ENCODE measurements around the gene PHYHIPL. TPM values are rescaled to one million over a fixed set of nuclear protein-coding genes. Genes with fewer than 3 reads are reported as not detected.

The PHYHIPL gene
- 0.31 TPM for total RNA-seq
- 1 to 10 TPM; 1.2 to 2.4 (median 1.8) TPM for polyA plus RNA-seq (ENCODE audit: insufficient read depth in 1 of 8, insufficient read length in 8 of 8, low replicate concordance in 1 of 8)
- long read RNA-seq, donor 1, partial matches to known transcripts: 0 of 2 reads
- long read RNA-seq, donor 1, other reads (novel, unspliced or antisense): 0 of 2 reads
- long read RNA-seq, donor 2: 0 reads
- long read RNA-seq, donor 3, partial matches to known transcripts: 0 of 1 reads
- long read RNA-seq, donor 3, other reads (novel, unspliced or antisense): 0 of 1 reads
- long read RNA-seq, donor 4: 0 reads
- long read RNA-seq, donor 5: 0 reads
- long read RNA-seq, donor 6, partial matches to known transcripts: 0 of 1 reads
- long read RNA-seq, donor 6, other reads (novel, unspliced or antisense): 0 of 1 reads
- long read RNA-seq, donor 7: 0 reads
- long read RNA-seq, donor 8: 0 reads
- long read RNA-seq, donor 9: 0 reads
- long read RNA-seq, donor 10, partial matches to known transcripts: 0 of 1 reads
- long read RNA-seq, donor 10, other reads (novel, unspliced or antisense): 0 of 1 reads
- long read RNA-seq, donor 11: 0 reads

GRCh38 chr10:59176241-59177030, at the start of gene PHYHIPL:
Gene PHYHIPL (plus strand): TSS chr10:59176643. CDS start chr10:59176854, 211 bp downstream.
- H3K36me3 ChIP-seq (ENCODE audit: control insufficient read depth, insufficient read depth, low read length): no peaks in the 10 kb centered on the region
- DNase-seq: peak; percentile 40
- H3K9me3 ChIP-seq (replicated peaks; ENCODE audit: control insufficient read depth, low read depth, low read length): no peaks in the 10 kb centered on the region
- under 1% methylated on average over 71 of the region's 90 CpGs for whole genome bisulfite sequencing (ENCODE audit: insufficient coverage)
- H3K27me3 ChIP-seq (ENCODE audit: control insufficient read depth, insufficient read depth, low read length): peaks cover 17% of the 10 kb centered on the region
- peak within 1 kb of the TSS; percentile 46 for H3K4me3 ChIP-seq (ENCODE audit: low read length)
- no peak within 1 kb of the TSS for H3K27ac ChIP-seq (ENCODE audit: low read length)
- peaks cover 13% of the 10 kb centered on the region for H3K4me1 ChIP-seq (ENCODE audit: control insufficient read depth, insufficient read depth, low read length)

DNA sequence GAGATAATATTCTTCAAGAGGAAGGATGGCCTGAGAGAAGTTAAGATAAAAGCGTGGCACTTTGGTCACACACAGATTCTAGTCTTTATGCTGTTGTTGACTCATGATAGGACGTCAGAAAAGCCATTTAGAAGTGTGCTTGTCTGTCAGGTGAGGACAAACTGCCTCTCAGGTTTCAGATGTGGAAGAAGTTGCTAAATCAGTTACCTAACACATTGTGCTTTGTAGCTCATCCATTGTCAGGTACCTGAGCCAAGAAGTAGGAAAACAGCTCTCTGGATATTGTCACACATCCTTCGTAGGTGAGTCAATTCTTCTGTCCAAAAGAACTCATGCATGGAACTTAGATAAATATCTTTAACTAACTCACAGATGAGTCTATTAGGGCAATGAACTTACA, 49.5 kb upstream of the PHYHIPL start:
- Histone ChIP-seq H3K27me3 (ENCODE audit: control insufficient read depth, insufficient read depth, low read length) (no peaks in the 10 kb centered on the region), H3K4me3 (ENCODE audit: low read length) (no peak overlapping the region), H3K4me1 (ENCODE audit: control insufficient read depth, insufficient read depth, low read length) (peaks cover 3% of the 10 kb centered on the region), H3K9me3 (replicated peaks; ENCODE audit: control insufficient read depth, low read depth, low read length) (no peaks in the 10 kb centered on the region), H3K27ac (ENCODE audit: low read length) (no peak overlapping the region), H3K36me3 (ENCODE audit: control insufficient read depth, insufficient read depth, low read length) (no peaks in the 10 kb centered on the region)
- no peak for DNase-seq
- 80% methylated on average over 1 of the region's 3 CpGs for WGBS (ENCODE audit: insufficient coverage)

DNA sequence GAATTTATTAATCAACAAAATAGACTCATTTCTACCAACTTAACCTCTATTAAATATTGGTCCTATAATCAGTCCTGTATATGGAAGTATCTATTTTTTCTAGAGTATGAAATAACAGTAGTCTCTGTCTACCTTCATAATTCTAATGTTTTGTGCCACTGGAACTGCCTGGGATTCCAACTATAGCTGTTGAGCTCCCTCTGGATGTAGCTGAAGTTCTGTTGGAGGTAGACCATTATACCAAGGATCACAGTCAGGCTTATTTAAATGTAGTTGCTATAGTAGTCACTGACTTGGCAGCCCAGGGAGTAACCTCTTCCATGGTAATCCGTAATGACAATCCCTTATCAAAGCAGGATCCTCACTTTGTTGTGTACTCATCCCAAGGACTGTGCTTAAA, 48.5 kb upstream of the PHYHIPL start:
- DNase-seq: no peak
- Histone ChIP-seq H3K4me1 (ENCODE audit: control insufficient read depth, insufficient read depth, low read length) (peaks cover 3% of the 10 kb centered on the region), H3K9me3 (replicated peaks; ENCODE audit: control insufficient read depth, low read depth, low read length) (no peaks in the 10 kb centered on the region), H3K36me3 (ENCODE audit: control insufficient read depth, insufficient read depth, low read length) (no peaks in the 10 kb centered on the region), H3K4me3 (ENCODE audit: low read length) (no peak overlapping the region), H3K27ac (ENCODE audit: low read length) (no peak overlapping the region), H3K27me3 (ENCODE audit: control insufficient read depth, insufficient read depth, low read length) (no peaks in the 10 kb centered on the region)
- 100% methylated on average over 1 of the region's 1 CpG for WGBS (ENCODE audit: insufficient coverage)

GRCh38 chr10:59129867-59130266, 46.6 kb upstream of the PHYHIPL start:
- no peak overlapping the region for H3K4me3 ChIP-seq (ENCODE audit: low read length)
- no peaks in the 10 kb centered on the region for H3K9me3 ChIP-seq (replicated peaks; ENCODE audit: control insufficient read depth, low read depth, low read length)
- no peak for DNase-seq

DNA sequence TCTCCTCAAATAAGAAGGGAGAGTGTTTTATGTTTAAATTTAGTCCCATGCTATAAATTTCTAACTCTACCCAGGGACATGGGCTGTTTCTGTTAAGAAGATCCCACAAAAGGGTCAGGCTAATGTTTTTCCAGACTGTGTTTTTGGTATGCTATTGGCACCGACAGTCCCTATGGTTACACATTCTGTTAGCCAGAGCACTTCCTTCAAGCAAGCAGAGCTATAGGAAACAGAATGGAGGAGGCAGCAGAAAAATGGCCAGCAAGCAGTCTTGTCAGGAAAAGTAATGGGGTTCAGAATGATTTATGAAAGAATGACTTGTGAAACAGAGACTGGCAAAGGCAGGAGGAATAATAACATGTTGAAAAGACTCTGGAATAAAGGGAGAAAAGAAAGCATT, 44.8 kb upstream of the PHYHIPL start:
- Histone ChIP-seq H3K27ac (ENCODE audit: low read length) (no peak overlapping the region), H3K4me1 (ENCODE audit: control insufficient read depth, insufficient read depth, low read length) (no peaks in the 10 kb centered on the region), H3K9me3 (replicated peaks; ENCODE audit: control insufficient read depth, low read depth, low read length) (no peaks in the 10 kb centered on the region), H3K36me3 (ENCODE audit: control insufficient read depth, insufficient read depth, low read length) (no peaks in the 10 kb centered on the region), H3K4me3 (ENCODE audit: low read length) (no peak overlapping the region), H3K27me3 (ENCODE audit: control insufficient read depth, insufficient read depth, low read length) (no peaks in the 10 kb centered on the region)
- WGBS (ENCODE audit: insufficient coverage): no CpG with 5 or more reads among the region's 1 CpG
- DNase-seq: peak; percentile 25

More at GRCh38 chr10:59129867-59130266, 46.6 kb upstream of the PHYHIPL start:
- no peak overlapping the region for H3K27ac ChIP-seq (ENCODE audit: low read length)
- no peaks in the 10 kb centered on the region for H3K36me3 ChIP-seq (ENCODE audit: control insufficient read depth, insufficient read depth, low read length)
- peaks cover 3% of the 10 kb centered on the region for H3K4me1 ChIP-seq (ENCODE audit: control insufficient read depth, insufficient read depth, low read length)
- H3K27me3 ChIP-seq (ENCODE audit: control insufficient read depth, insufficient read depth, low read length): no peaks in the 10 kb centered on the region

DNA sequence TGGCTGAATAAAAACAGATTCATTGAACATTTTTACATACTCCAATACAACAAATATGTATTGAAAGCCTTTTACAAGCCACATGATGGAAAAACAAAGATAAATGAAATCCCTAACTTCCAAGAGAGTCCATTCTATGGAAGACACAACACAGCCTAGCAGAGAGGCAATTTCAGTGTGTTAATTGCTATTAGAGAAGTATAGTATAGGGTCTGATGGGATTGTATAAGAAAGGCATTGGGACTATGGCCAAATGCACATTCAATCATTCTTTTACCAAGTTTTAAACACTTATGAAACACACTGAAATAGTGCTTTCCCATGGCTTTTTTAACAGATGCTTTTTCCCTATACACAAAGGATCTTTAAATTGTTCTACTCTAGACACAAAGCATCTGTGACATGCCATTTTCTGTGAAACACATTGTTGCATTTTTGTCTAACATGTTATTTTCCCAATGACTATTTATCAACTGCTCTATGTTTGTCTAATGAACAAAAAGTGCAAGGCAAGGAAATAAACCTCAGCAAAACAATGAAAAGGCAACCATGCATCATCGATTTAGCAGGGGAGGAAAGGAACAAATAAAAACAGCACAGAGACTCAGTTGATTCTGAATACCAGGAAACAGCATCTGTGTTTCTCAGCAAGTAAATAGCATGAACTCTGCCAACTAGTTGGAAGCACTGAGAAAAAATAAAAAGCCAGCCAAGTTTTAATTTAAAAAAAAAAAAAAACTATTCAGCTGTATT, 42.4 kb upstream of the PHYHIPL start:
- peak; percentile 23 for DNase-seq
- Histone ChIP-seq H3K27me3 (ENCODE audit: control insufficient read depth, insufficient read depth, low read length) (no peaks in the 10 kb centered on the region), H3K4me3 (ENCODE audit: low read length) (no peak overlapping the region), H3K27ac (ENCODE audit: low read length) (peak overlapping the region; percentile 76), H3K9me3 (replicated peaks; ENCODE audit: control insufficient read depth, low read depth, low read length) (no peaks in the 10 kb centered on the region), H3K36me3 (ENCODE audit: control insufficient read depth, insufficient read depth, low read length) (no peaks in the 10 kb centered on the region), H3K4me1 (ENCODE audit: control insufficient read depth, insufficient read depth, low read length) (no peaks in the 10 kb centered on the region)
- no CpG with 5 or more reads among the region's 1 CpG for WGBS (ENCODE audit: insufficient coverage)

- whole genome bisulfite sequencing (ENCODE audit: insufficient coverage): no CpG with 5 or more reads among the region's 3 CpGs
- Histone ChIP-seq H3K9me3 (replicated peaks; ENCODE audit: control insufficient read depth, low read depth, low read length) (no peaks in the 10 kb centered on the region), H3K27ac (ENCODE audit: low read length) (no peak overlapping the region), H3K36me3 (ENCODE audit: control insufficient read depth, insufficient read depth, low read length) (no peaks in the 10 kb centered on the region), H3K27me3 (ENCODE audit: control insufficient read depth, insufficient read depth, low read length) (no peaks in the 10 kb centered on the region), H3K4me1 (ENCODE audit: control insufficient read depth, insufficient read depth, low read length) (no peaks in the 10 kb centered on the region), H3K4me3 (ENCODE audit: low read length) (no peak overlapping the region)
- DNase-seq: no peak
Observed at GRCh38 chr10:59134785-59135184, 41.7 kb upstream of the PHYHIPL start.

DNA sequence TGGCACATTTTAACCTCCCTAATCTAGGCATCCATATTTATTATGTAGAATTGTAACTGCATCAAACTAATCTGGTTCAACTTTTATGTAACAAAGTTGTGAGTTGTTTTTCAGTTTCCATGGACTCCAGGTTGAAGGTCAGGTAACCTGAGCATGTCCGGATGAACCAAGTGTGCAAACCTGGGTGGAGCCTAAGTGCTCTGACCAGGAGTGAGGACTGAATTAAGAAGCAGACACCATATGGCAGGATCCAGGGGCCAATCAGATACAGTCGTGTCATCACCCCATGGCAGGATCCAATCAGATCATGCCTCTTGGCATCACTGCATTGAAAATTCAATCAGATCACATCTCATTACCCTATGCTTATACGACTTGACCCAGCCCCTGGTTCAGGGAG, 41.2 kb upstream of the PHYHIPL start:
- Histone ChIP-seq H3K4me1 (ENCODE audit: control insufficient read depth, insufficient read depth, low read length) (no peaks in the 10 kb centered on the region), H3K36me3 (ENCODE audit: control insufficient read depth, insufficient read depth, low read length) (no peaks in the 10 kb centered on the region), H3K27ac (ENCODE audit: low read length) (no peak overlapping the region), H3K9me3 (replicated peaks; ENCODE audit: control insufficient read depth, low read depth, low read length) (no peaks in the 10 kb centered on the region), H3K4me3 (ENCODE audit: low read length) (no peak overlapping the region), H3K27me3 (ENCODE audit: control insufficient read depth, insufficient read depth, low read length) (no peaks in the 10 kb centered on the region)
- 91% methylated on average over 2 of the region's 3 CpGs for WGBS (ENCODE audit: insufficient coverage)
- no peak for DNase-seq

DNA sequence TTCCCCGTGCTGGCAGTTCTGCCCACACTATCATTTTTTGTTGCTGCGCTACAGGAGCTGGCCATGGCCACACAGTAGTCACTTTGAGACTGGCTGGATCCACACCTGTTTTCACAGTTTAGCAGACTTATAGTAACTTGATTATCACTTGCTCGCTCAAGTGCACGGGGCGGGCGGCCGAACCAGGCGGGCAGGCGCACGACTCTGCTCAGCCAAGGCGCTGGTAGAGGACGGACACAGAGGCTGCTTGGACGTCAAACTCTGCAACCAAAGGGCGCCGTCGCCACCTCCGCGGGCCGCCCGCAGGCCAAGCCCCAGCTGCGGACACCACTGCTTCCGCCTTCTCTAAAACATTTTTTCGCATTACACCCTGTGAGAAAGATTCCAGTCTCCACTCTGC, 38.4 kb upstream of the PHYHIPL start:
- no peak for DNase-seq
- H3K36me3 ChIP-seq (ENCODE audit: control insufficient read depth, insufficient read depth, low read length): no peaks in the 10 kb centered on the region
- no peaks in the 10 kb centered on the region for H3K4me1 ChIP-seq (ENCODE audit: control insufficient read depth, insufficient read depth, low read length)
- H3K27ac ChIP-seq (ENCODE audit: low read length): no peak overlapping the region
- no peaks in the 10 kb centered on the region for H3K9me3 ChIP-seq (replicated peaks; ENCODE audit: control insufficient read depth, low read depth, low read length)
- no peaks in the 10 kb centered on the region for H3K27me3 ChIP-seq (ENCODE audit: control insufficient read depth, insufficient read depth, low read length)
- 95% methylated on average over 20 of the region's 23 CpGs for WGBS (ENCODE audit: insufficient coverage)
- H3K4me3 ChIP-seq (ENCODE audit: low read length): no peak overlapping the region

GRCh38 chr10:59143544-59143943, 32.9 kb upstream of the PHYHIPL start:
- Histone ChIP-seq H3K27me3 (ENCODE audit: control insufficient read depth, insufficient read depth, low read length) (no peaks in the 10 kb centered on the region), H3K9me3 (replicated peaks; ENCODE audit: control insufficient read depth, low read depth, low read length) (no peaks in the 10 kb centered on the region), H3K4me3 (ENCODE audit: low read length) (no peak overlapping the region), H3K27ac (ENCODE audit: low read length) (no peak overlapping the region), H3K36me3 (ENCODE audit: control insufficient read depth, insufficient read depth, low read length) (no peaks in the 10 kb centered on the region), H3K4me1 (ENCODE audit: control insufficient read depth, insufficient read depth, low read length) (no peaks in the 10 kb centered on the region)
- DNase-seq: no peak
- no CpG with 5 or more reads among the region's 1 CpG for whole genome bisulfite sequencing (ENCODE audit: insufficient coverage)
